GM18951 (cell line): Measurements from ENCODE around the gene KIF25.
"Not testable (repeated sequence)": the region's sequence is repeated elsewhere in the genome, so short reads cannot be mapped to it uniquely, and the experiment has no call there.

ENCODE experiments used
- POLR2A ChIP-seq: IDR thresholded peaks from 4 replicates; pipeline ENCODE4 v1.6.1; 2011; ENCODE audit warnings: mild to moderate bottlenecking; ENCODE audit not compliant: insufficient read length, insufficient read depth; ENCODE audit errors: extremely low read depth
- in situ Hi-C: fragments of 300-500 bp; cut with MboI; formaldehyde crosslinking; loops from one replicate; pipeline ENCODE4 v1.12.0; 2022; ENCODE audit warnings: low sequenced_read_pairs, mixed read lengths, inconsistent platforms; ENCODE audit not compliant: unreplicated experiment

KIF25 gene

GRCh38 chr6:167965592-167966539 is 31.6 kb upstream of the KIF25 start:
- in situ Hi-C loops, result no loop called here
- no peak for TF ChIP-seq POLR2A

- in situ Hi-C loops, result no loop called here
- TF ChIP-seq POLR2A, result no peak
These were observed 30.9 kb upstream of the KIF25 start for GRCh38 chr6:167966540-167966905.

DNA sequence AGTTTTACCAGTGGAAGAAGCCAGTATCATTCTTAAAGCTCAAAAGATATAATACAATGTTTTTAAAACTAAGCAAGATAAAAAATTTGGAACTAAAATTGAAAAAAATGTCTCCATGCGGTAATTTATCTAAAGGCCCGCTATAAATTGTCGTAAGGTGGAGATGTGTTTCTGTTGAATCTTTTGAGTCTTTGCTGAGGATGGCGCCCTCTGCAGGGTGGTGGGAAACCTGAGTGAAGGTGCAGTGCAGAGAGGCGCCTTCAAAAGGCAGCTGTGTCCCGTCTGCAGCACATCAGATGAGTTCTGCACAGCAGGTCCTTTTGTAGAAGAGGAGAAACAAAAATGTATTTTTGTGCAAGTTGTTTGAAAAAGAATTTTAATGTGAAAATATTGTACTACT is 29.4 kb upstream of the KIF25 start:
- in situ Hi-C loops, result no loop called here
- TF ChIP-seq POLR2A, result no peak

GRCh38 chr6:167970230-167970629 is 27.2 kb upstream of the KIF25 start:
- in situ Hi-C loops, result no loop called here
- no peak for TF ChIP-seq POLR2A

- in situ Hi-C loops, result no loop called here
- TF ChIP-seq POLR2A, result no peak
These were observed 25.3 kb upstream of the KIF25 start for GRCh38 chr6:167972193-167972592.

DNA sequence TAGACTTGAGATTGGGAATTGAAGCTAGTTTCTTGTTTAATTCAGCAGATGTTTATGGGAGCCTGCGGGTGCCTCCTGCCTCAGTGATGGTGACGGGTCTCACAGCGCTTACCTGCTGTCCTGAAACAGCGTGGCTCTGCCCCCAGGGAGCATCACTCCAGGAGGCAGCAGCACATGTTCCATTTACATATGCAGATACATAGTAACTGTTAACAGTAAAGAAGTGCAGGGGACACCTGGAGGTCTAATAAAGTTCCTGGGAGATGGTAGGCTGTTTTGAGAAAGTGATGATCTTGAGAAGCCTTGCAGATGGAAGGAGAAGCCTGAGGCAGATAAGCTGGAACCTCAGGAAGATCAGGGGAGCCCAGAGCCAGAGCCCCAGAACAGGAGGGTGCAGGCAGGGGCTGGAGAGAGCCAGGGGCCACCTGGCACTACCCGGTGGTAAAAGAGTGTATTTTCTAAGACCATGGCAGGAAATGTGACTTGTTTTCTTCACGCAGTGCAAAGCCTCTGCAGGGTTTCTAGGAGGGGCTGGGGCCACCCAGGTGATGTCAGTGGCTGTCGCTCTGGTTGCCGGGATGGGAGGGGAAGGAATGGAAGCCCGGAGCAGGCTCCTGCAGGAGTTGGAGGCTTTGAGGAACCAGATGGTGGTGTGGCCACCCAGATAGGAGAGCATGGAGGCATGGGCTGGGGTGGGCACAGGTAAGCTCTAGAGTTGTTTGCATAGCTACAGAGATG is 24.2 kb upstream of the KIF25 start:
- in situ Hi-C loops, result no loop called here
- TF ChIP-seq POLR2A, result no peak

DNA sequence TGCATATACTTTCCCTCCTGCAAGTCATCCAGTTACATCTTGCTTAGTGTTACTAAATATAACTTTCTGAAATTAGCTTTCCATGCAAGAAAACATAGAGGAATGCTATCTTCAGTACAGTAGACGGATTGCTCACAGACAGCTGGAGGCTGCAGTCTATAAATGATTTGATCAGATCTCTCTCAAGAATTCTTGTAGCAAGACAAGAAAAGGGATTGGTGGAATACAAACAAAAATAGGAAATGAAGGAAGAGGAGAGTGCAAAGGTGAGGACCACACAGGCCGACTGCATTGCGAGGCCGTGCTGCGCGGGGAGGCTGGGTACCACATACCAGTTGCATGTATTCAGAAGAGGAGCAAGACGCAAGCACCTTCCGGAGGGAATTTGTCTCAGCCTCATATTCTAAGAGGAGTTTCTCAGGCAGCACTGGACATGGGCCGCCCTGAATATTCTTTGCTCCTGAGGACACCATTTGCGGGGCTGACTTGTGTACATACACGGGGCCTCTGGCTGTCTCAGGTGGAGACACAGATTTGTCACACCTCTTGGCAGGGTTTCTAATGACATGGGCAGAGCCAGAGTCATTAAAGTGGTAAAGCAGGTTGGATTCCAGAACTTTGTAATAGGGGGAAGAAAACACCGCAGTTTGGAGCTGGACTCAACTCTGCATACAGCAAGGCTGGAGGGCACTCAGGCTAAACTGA is 22.7 kb upstream of the KIF25 start:
- in situ Hi-C loops, result no loop called here
- no peak for TF ChIP-seq POLR2A

DNA sequence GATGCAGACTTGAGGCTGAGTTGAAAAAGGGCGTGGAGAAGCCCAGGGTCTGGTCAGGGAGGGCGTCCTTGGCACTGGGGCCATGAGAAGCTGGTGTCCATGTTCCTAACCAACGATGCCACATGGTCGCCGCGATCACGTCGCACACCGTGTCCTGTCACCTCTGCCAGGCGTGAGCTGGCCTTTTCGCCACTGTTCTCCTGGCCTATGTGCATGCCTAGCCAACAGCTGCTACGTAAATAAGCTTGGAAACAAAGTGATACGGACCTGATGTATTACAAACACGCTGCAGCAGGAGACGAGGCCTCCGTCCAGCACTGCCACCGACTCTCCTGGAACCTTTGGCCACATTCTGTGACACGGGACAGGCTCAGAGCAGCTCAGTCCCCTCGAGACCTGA is 22.0 kb upstream of the KIF25 start:
- TF ChIP-seq POLR2A, result no peak
- in situ Hi-C loops, result no loop called here

DNA sequence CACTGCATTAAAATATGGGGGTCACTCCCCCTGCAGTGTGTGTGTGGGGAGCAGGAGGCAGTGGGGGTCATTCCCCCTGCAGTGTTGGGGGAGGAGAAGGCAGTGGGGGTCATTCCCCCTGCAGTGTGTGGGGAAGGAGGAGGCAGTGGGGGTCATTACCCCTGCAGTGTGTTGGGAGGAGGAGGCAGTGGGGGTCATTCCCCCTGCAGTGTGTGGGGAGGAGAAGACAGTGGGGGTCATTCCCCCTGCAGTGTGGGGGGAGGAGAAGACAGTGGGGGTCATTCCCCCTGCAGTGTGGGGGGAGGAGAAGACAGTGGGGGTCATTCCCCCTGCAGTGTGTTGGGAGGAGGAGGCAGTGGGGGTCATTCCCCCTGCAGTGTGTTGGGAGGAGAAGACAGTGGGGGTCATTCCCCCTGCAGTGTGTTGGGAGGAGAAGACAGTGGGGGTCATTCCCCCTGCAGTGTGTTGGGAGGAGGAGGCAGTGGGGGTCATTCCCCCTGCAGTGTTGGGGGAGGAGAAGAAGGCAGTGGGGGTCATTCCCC is 21.3 kb upstream of the KIF25 start:
- in situ Hi-C loops, result not testable (repeated sequence)

DNA sequence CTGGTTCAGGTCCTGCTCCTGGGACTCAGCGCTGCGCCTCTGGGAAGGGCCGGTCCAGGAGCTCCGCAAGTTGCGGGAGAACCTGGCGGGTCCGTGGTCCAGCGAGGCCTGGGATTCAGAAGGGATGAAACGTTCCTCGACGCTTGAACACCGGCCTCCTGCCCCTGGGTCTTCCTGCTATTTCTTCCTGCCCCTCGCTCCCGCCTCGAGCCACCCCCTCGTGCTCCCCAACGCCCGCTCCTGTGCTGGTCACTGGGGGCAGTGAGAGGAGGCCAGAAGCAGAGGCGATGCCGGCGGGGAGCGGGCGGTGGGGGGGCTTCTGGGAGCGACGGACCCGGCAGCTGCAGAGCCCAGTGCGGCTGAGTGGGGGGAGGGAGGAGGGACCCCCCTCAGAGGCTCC is 20.8 kb upstream of the KIF25 start:
- in situ Hi-C loops, result no loop called here
- TF ChIP-seq POLR2A, result no peak

- no peak for TF ChIP-seq POLR2A
- in situ Hi-C loops, result no loop called here
These were observed 19.6 kb upstream of the KIF25 start for GRCh38 chr6:167977717-167978467.

DNA sequence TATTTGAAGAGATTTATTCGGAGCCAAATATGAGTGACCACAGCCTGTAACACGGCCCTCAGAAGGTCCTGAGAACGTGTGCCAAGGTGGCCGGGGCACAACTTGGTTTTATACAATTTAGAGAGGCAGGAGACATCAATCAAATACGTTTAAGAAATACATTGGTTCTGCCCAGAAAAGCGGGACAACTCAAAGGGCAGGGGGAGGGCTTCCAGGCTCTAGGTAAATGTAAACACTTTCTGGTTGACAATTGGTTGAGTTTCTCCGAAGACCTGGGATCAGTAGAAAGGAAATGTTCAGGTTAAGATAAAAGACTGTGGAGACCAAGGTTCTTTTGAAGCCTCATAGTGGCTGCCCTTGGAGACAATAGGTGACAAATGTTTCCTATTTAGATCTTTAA is 18.9 kb upstream of the KIF25 start:
- TF ChIP-seq POLR2A, result no peak
- in situ Hi-C loops, result no loop called here
